Hindlimb muscle (tissue), 1 donor: ENCODE results near the gene ALPP. TPM values are rescaled to one million over a fixed set of nuclear protein-coding genes. Genes with fewer than 3 reads are reported as not detected.

Experiments used
- DNase-seq: peaks from one replicate; pipeline ENCODE4 v3.0.0-alpha.2; 2013
- polyA plus RNA-seq: library from polyadenylated mRNA; unstranded; fragments of 120-200 nt; gene quantifications from one replicate; pipeline ENCODE4 v1.2.1, GENCODE V29; 2013; ENCODE audit not compliant: insufficient read length

Gene ALPP
- polyA plus RNA-seq, 1 donor: not detected

DNA sequence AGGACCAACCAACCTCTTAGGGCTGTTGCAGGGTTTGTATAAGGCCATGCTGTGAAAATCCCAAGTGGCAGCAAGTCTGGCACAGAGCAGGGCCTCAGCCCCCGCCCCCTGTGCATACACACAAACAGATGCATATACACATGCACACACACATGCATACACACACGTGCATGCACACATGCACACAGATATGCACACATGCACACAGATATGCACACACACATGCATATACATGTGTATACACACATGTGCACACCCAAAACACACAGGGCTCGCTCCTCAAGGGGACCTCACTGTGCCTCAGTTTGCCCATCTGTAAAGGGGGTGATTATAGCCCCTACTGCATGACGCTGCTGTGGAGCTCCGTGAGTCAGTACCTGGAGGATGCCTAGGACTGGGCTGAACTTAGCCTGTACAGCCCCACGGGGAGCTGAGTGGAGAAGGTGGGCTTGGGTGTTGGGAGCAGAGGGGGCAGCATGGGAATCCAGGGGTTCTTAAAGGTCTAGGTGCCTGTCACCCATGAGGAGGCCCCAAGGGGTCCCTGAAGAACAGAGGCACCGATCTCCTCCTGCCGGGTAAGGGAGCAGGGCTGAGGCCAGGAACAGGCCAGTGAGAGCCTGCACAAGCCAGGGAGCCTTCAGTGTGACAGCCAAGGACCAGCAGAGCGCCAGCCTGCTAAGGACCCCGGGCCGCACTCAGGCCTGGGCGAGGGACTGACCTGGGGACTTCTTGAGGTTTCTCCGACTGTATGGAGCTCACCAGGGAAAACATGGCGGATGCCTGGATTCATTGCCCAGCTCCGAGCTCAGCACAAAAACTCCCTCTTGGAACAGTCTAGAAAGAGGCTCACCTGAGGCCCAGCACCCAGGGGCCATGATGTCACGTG is 53.4 kb downstream of the ALPP start:
- DNase-seq: no peak

Other genes with a start within 250 kb of the ALPP start
- gene ALPG, start 28.1 kb downstream of the ALPP start, polyA plus RNA-seq: not detected
- not detected for gene ALPI, start 77.4 kb downstream of the ALPP start, polyA plus RNA-seq
- 0.39 TPM for gene ECEL1, start 109.1 kb downstream of the ALPP start, polyA plus RNA-seq
- 2.2 TPM for gene PRSS56, start 141.6 kb downstream of the ALPP start, polyA plus RNA-seq
- gene CHRND, start 147.4 kb downstream of the ALPP start, polyA plus RNA-seq: 173 TPM
- gene CHRNG, start 160.9 kb downstream of the ALPP start, polyA plus RNA-seq: 167 TPM
- gene TIGD1, start 171.8 kb downstream of the ALPP start, polyA plus RNA-seq: 6.7 TPM
- 134 TPM for gene EIF4E2, start 171.9 kb downstream of the ALPP start, polyA plus RNA-seq